Kidney (tissue), 14 donors: Measurements from ENCODE around the gene BCAS4. TPM values are rescaled to one million over a fixed set of nuclear protein-coding genes. Genes with fewer than 3 reads are reported as not detected.
"Not testable (repeated sequence)": the region's sequence is repeated elsewhere in the genome, so short reads cannot be mapped to it uniquely, and the experiment has no call there.

Experiments used
- DNase-seq, 5 donors: peaks; one replicate each; pipeline ENCODE4 v3.0.0-alpha.2; 2013 to 2020
- FAIRE-seq: peaks from 2 replicates; lab custom pipeline; 2012; peaks lifted over from hg19 to GRCh38; lab: Jason Lieb, UNC
- H3K27ac ChIP-seq, 2 donors: one replicate each; pipeline ENCODE4 v1.7.0; 2013; ENCODE audit warnings: low read depth in 2 of 2, low read length in 2 of 2, inconsistent platforms in 1 of 2
- H3K27me3 ChIP-seq: one replicate; pipeline ENCODE4 v1.7.1; 2013; ENCODE audit warnings: low read length, inconsistent platforms; ENCODE audit not compliant: control insufficient read depth, insufficient read depth
- H3K36me3 ChIP-seq, 3 donors: one replicate each; pipeline versions ENCODE4 v1.7.0 to v1.7.1; 2013; ENCODE audit warnings: low read length in 3 of 3, control low read depth in 1 of 3, inconsistent platforms in 1 of 3; ENCODE audit not compliant: insufficient read depth in 3 of 3, control insufficient read depth in 2 of 3
- H3K4me1 ChIP-seq, 3 donors: one replicate each; pipeline versions ENCODE4 v1.7.0 to v1.7.1; 2013; ENCODE audit warnings: low read length in 3 of 3, inconsistent platforms in 1 of 3, low read depth in 1 of 3; ENCODE audit not compliant: control insufficient read depth in 2 of 3, insufficient read depth in 2 of 3
- H3K4me3 ChIP-seq, 3 donors: one replicate each; pipeline versions ENCODE4 v1.7.0 to v1.8.1; 2013; ENCODE audit warnings: low read length in 3 of 3, control low read depth in 1 of 3, inconsistent platforms in 1 of 3
- H3K9ac ChIP-seq, 3 donors: one replicate each; pipeline versions ENCODE4 v1.7.0 to v1.7.1; 2013; ENCODE audit warnings: low read length in 3 of 3, control low read depth in 1 of 3, inconsistent platforms in 1 of 3
- H3K9me3 ChIP-seq, 3 donors: one replicate each; pipeline versions ENCODE4 v1.7.0 to v1.7.1; 2013; ENCODE audit warnings: low read length in 3 of 3, control low read depth in 1 of 3, inconsistent platforms in 1 of 3; ENCODE audit not compliant: control insufficient read depth in 2 of 3, insufficient read depth in 1 of 3
- intact Hi-C: fragments of 100-400 bp; cut with DNase I; formaldehyde crosslinking; loops from one replicate; pipeline ENCODE4 v1.11.1; 2022
- polyA plus RNA-seq: library from polyadenylated mRNA; stranded (reverse); fragments of 350-450 nt; fragmentation: Illumina TruSeq; extraction: RNeasy Lipid Tissue Mini Kit (QIAGEN cat#74804); gene quantifications from one replicate; pipeline ENCODE4 v1.2.3, GENCODE V29; 2014; ENCODE audit warnings: low read depth, low replicate concordance; ENCODE audit not compliant: insufficient read depth
- total RNA-seq: library from RNA; stranded (reverse); fragmentation: NEBNext Ultra II Directional; extraction: Animal tissue kit (Norgen Biotek cat#: 25700); gene quantifications from one replicate; pipeline ENCODE4 v1.2.1, GENCODE V29; 2021
- TF ChIP-seq, protein P1 (sequence below): IDR thresholded peaks from 3 replicates; pipeline ENCODE4 v1.5.1; 2012; ENCODE audit warnings: mild to moderate bottlenecking, moderate library complexity, borderline replicate concordance; ENCODE audit not compliant: insufficient read depth; ENCODE audit errors: extremely low read depth
- donor health status: control.
- donor health status: control.
- donor health status: control.
- donor health status: control.
- donor health status: control.
- donor health status: DM: yes; HTN: yes; CAD: no.
- donor health status: Normal renal cell carcinoma (clear cell type).

The BCAS4 gene
- total and polyA plus RNA-seq, 2 donors from 2014 or later: 10.6 to 17.1 TPM

GRCh38 chr20:50799890-50800550, 5.2 kb downstream of the BCAS4 start:
- no peak for FAIRE-seq
- H3K27me3 ChIP-seq: no peaks in the 10 kb centered on the region
- TF ChIP-seq, protein P1, sequence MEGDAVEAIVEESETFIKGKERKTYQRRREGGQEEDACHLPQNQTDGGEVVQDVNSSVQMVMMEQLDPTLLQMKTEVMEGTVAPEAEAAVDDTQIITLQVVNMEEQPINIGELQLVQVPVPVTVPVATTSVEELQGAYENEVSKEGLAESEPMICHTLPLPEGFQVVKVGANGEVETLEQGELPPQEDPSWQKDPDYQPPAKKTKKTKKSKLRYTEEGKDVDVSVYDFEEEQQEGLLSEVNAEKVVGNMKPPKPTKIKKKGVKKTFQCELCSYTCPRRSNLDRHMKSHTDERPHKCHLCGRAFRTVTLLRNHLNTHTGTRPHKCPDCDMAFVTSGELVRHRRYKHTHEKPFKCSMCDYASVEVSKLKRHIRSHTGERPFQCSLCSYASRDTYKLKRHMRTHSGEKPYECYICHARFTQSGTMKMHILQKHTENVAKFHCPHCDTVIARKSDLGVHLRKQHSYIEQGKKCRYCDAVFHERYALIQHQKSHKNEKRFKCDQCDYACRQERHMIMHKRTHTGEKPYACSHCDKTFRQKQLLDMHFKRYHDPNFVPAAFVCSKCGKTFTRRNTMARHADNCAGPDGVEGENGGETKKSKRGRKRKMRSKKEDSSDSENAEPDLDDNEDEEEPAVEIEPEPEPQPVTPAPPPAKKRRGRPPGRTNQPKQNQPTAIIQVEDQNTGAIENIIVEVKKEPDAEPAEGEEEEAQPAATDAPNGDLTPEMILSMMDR: no peak
- H3K27ac ChIP-seq: peak overlapping the region in 1 of 2 donors; percentile 32
- intact Hi-C loops: loop anchor here (10.0 kb wide), 1 partner anchor 125 kb away; no protein-coding TSS in a partner anchor
- H3K9ac ChIP-seq: peak overlapping the region in 1 of 3 donors; percentile 51
- no peaks in the 10 kb centered on the region for H3K36me3 ChIP-seq
- H3K9me3 ChIP-seq: no peaks in the 10 kb centered on the region
- no peak for DNase-seq
- H3K4me3 ChIP-seq: no peak overlapping the region
- H3K4me1 ChIP-seq: no peaks in the 10 kb centered on the region

DNA sequence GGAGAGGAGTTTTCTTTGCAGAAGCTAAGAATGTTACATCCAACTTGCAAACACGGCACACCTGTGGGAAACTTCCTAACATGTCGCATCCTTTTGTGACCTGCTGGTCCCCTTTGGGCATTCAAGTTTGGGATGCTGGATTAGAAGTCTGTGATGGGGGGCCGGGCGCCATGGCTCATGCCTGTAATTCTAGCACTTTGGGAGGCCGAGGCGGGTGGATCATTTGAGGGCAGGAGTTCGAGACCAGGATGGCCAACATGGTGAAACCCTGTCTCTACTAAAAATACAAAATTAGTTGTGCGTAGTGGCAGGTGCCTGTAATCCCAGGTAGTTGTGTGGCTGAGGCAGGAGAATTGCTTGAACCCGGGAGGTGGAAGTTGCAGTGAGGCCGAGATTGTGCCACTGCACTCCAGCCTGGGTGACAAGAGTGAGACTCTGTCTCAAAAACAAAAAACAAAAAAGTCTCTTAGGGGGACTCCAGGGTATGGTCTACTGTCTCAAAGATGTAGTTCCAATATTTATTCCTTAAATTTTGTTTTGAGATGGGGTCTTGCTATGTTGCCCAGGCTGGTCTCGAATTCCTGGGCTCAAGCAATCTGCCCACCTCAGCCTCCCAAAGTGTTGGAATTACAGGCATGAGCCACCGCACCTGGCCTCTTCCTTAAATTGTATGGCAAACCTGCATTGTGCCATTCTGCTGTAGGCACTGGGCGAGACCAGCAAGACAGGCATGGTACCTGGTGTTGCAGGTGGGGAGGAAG, 6.3 kb downstream of the BCAS4 start:
- H3K36me3 ChIP-seq, intact Hi-C loops, H3K27ac ChIP-seq, H3K27me3 ChIP-seq, H3K9ac ChIP-seq, H3K4me1 ChIP-seq, H3K9me3 ChIP-seq, DNase-seq, H3K4me3 ChIP-seq, FAIRE-seq: not testable (repeated sequence)

- intact Hi-C loops: no loop called here
- no peak overlapping the region for H3K27ac ChIP-seq
- no peak for DNase-seq
- H3K9ac ChIP-seq: no peak overlapping the region
- no peaks in the 10 kb centered on the region for H3K9me3 ChIP-seq
- no peak for FAIRE-seq
- no peaks in the 10 kb centered on the region for H3K27me3 ChIP-seq
- TF ChIP-seq, protein P1: no peak
- H3K4me1 ChIP-seq: no peaks in the 10 kb centered on the region
- no peaks in the 10 kb centered on the region for H3K36me3 ChIP-seq
- H3K4me3 ChIP-seq: no peak overlapping the region
These were observed 6.9 kb downstream of the BCAS4 start for GRCh38 chr20:50801747-50802125.

DNA sequence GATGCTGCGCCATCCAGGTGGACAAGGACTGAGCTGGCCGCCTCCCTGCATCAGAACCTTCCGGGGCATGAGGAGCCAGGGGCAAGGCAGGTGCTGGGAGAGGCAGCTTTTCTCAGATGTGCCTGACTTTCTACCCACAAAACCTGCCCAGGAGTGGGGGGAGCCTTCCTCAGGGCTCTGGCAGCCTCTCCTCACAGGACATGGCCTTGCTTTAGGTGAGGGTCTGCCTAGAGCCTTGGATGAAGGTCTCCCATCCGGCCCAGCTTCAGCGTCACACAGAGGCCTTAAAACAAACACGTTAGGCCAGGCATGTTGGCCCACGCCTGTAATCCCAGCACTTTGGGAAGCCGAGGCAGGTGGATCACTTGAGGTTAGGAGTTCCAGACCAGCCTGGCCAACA, 7.4 kb downstream of the BCAS4 start:
- intact Hi-C loops: no loop called here
- Histone ChIP-seq H3K4me1 (no peaks in the 10 kb centered on the region), H3K36me3 (no peaks in the 10 kb centered on the region), H3K9me3 (no peaks in the 10 kb centered on the region), H3K4me3 (no peak overlapping the region), H3K27ac (no peak overlapping the region), H3K9ac (no peak overlapping the region), H3K27me3 (no peaks in the 10 kb centered on the region)
- FAIRE-seq (no peak), DNase-seq (no peak)
- TF ChIP-seq, protein P1: no peak
